Activated naive CD8-positive, alpha-beta T cell treated with anti-CD3 and anti-CD28 coated beads for 36 hours (primary cell): ENCODE results near the gene NUDT19. TPM values are rescaled to one million over a fixed set of nuclear protein-coding genes. Genes with fewer than 3 reads are reported as not detected.
"Not testable (repeated sequence)": the region's sequence is repeated elsewhere in the genome, so short reads cannot be mapped to it uniquely, and the experiment has no call there.

ENCODE experiments used
- DNase-seq: peaks from one replicate; pipeline ENCODE4 v3.0.0; 2021
- H3K27ac Mint-ChIP-seq: one replicate; pipeline ENCODE4 v1.8.0; 2022; ENCODE audit warnings: mild to moderate bottlenecking, moderate library complexity, mixed read lengths
- H3K27me3 Mint-ChIP-seq: one replicate; pipeline ENCODE4 v1.8.0; 2022; ENCODE audit warnings: mild to moderate bottlenecking, mixed read lengths
- H3K36me3 Mint-ChIP-seq: one replicate; pipeline ENCODE4 v1.8.0; 2021; ENCODE audit warnings: mild to moderate bottlenecking, mixed read lengths
- H3K4me1 Mint-ChIP-seq: one replicate; pipeline ENCODE4 v1.8.0; 2021; ENCODE audit warnings: mixed read lengths
- H3K4me3 Mint-ChIP-seq: one replicate; pipeline ENCODE4 v1.8.0; 2022; ENCODE audit warnings: mild to moderate bottlenecking, moderate library complexity, mixed read lengths
- H3K9me3 Mint-ChIP-seq: one replicate; pipeline ENCODE4 v1.8.0; 2022; ENCODE audit warnings: mixed read lengths
- total RNA-seq, 2 experiments: library from RNA; stranded (reverse); gene quantifications; one replicate each; pipeline ENCODE4 v1.2.3, GENCODE V29; 2021

Gene NUDT19
- total RNA-seq, 2 experiments from 2014 or later: 16.2 to 16.4 TPM

- no peak overlapping the region for H3K4me3 Mint-ChIP-seq
- H3K27me3 Mint-ChIP-seq: no peaks in the 10 kb centered on the region
- H3K27ac Mint-ChIP-seq: no peak overlapping the region
- peaks cover 11% of the 10 kb centered on the region for H3K36me3 Mint-ChIP-seq
- H3K4me1 Mint-ChIP-seq: no peaks in the 10 kb centered on the region
- H3K9me3 Mint-ChIP-seq: no peaks in the 10 kb centered on the region
- no peak for DNase-seq
These were observed 25.9 kb downstream of the NUDT19 start for GRCh38 chr19:32717496-32717895.

GRCh38 chr19:32718286-32718685, 26.7 kb downstream of the NUDT19 start:
- Mint-ChIP-seq H3K9me3 (no peaks in the 10 kb centered on the region), H3K27me3 (no peaks in the 10 kb centered on the region), H3K4me1 (no peaks in the 10 kb centered on the region), H3K36me3 (peaks cover 10% of the 10 kb centered on the region), H3K4me3 (no peak overlapping the region), H3K27ac (no peak overlapping the region)
- DNase-seq: no peak

GRCh38 chr19:32719611-32720059, 28.0 kb downstream of the NUDT19 start, which contains the start of gene TDRD12:
TSS of gene TDRD12 (plus strand) at chr19:32719767. CDS start at chr19:32720073, 306 bp downstream.
- no peak within 1 kb of the TSS for H3K27ac Mint-ChIP-seq
- H3K36me3 Mint-ChIP-seq: peaks cover 7% of the 10 kb centered on the region
- no peak within 1 kb of the TSS for H3K4me3 Mint-ChIP-seq
- DNase-seq: no peak
- no peaks in the 10 kb centered on the region for H3K9me3 Mint-ChIP-seq
- no peaks in the 10 kb centered on the region for H3K27me3 Mint-ChIP-seq
- H3K4me1 Mint-ChIP-seq: no peaks in the 10 kb centered on the region

- peaks cover 2% of the 10 kb centered on the region for H3K36me3 Mint-ChIP-seq
- no peak overlapping the region for H3K4me3 Mint-ChIP-seq
- no peak overlapping the region for H3K27ac Mint-ChIP-seq
- H3K4me1 Mint-ChIP-seq: no peaks in the 10 kb centered on the region
- no peak for DNase-seq
- no peaks in the 10 kb centered on the region for H3K9me3 Mint-ChIP-seq
- H3K27me3 Mint-ChIP-seq: no peaks in the 10 kb centered on the region
These were observed 28.8 kb downstream of the NUDT19 start for GRCh38 chr19:32720216-32720935.

- Mint-ChIP-seq H3K4me3 (no peak overlapping the region), H3K4me1 (no peaks in the 10 kb centered on the region), H3K27ac (no peak overlapping the region), H3K9me3 (peaks cover 1% of the 10 kb centered on the region), H3K27me3 (no peaks in the 10 kb centered on the region), H3K36me3 (no peaks in the 10 kb centered on the region)
- no peak for DNase-seq
These were observed 29.3 kb downstream of the NUDT19 start for GRCh38 chr19:32720936-32721250.

- no peaks in the 10 kb centered on the region for H3K36me3 Mint-ChIP-seq
- no peaks in the 10 kb centered on the region for H3K9me3 Mint-ChIP-seq
- H3K27ac Mint-ChIP-seq: no peak overlapping the region
- H3K4me3 Mint-ChIP-seq: no peak overlapping the region
- DNase-seq: no peak
- H3K4me1 Mint-ChIP-seq: no peaks in the 10 kb centered on the region
- H3K27me3 Mint-ChIP-seq: peaks cover 36% of the 10 kb centered on the region
These were observed 44.3 kb downstream of the NUDT19 start for GRCh38 chr19:32735936-32736335.

- Mint-ChIP-seq H3K27ac (no peak overlapping the region), H3K36me3 (no peaks in the 10 kb centered on the region), H3K4me1 (peaks cover 2% of the 10 kb centered on the region), H3K9me3 (no peaks in the 10 kb centered on the region), H3K27me3 (peaks cover 28% of the 10 kb centered on the region), H3K4me3 (no peak overlapping the region)
- DNase-seq: no peak
These were observed 51.4 kb downstream of the NUDT19 start for GRCh38 chr19:32743021-32743420.

GRCh38 chr19:32743447-32743846, 51.8 kb downstream of the NUDT19 start:
- Mint-ChIP-seq H3K4me1 (peaks cover 2% of the 10 kb centered on the region), H3K27me3 (peaks cover 32% of the 10 kb centered on the region), H3K4me3 (no peak overlapping the region), H3K36me3 (no peaks in the 10 kb centered on the region), H3K9me3 (no peaks in the 10 kb centered on the region), H3K27ac (no peak overlapping the region)
- DNase-seq: no peak

GRCh38 chr19:32744555-32745325, 53.1 kb downstream of the NUDT19 start:
- peaks cover 6% of the 10 kb centered on the region for H3K4me1 Mint-ChIP-seq
- no peak for DNase-seq
- no peaks in the 10 kb centered on the region for H3K36me3 Mint-ChIP-seq
- H3K4me3 Mint-ChIP-seq: no peak overlapping the region
- no peaks in the 10 kb centered on the region for H3K9me3 Mint-ChIP-seq
- no peak overlapping the region for H3K27ac Mint-ChIP-seq
- H3K27me3 Mint-ChIP-seq: peaks cover 29% of the 10 kb centered on the region

GRCh38 chr19:32745594-32746251, 54.1 kb downstream of the NUDT19 start:
- not testable (repeated sequence) for H3K9me3 Mint-ChIP-seq, H3K27ac Mint-ChIP-seq, H3K4me3 Mint-ChIP-seq, H3K4me1 Mint-ChIP-seq, H3K36me3 Mint-ChIP-seq
- DNase-seq: peak; percentile 3
- peaks cover 32% of the 10 kb centered on the region for H3K27me3 Mint-ChIP-seq

- not testable (repeated sequence) for H3K4me1 Mint-ChIP-seq, H3K36me3 Mint-ChIP-seq, H3K9me3 Mint-ChIP-seq, H3K27ac Mint-ChIP-seq, H3K4me3 Mint-ChIP-seq
- DNase-seq: peak; percentile 8
- peaks cover 32% of the 10 kb centered on the region for H3K27me3 Mint-ChIP-seq
These were observed 55.1 kb downstream of the NUDT19 start for GRCh38 chr19:32746631-32747196.

GRCh38 chr19:32748497-32748896, 56.9 kb downstream of the NUDT19 start:
- Mint-ChIP-seq H3K27ac (no peak overlapping the region), H3K36me3 (no peaks in the 10 kb centered on the region), H3K9me3 (no peaks in the 10 kb centered on the region), H3K27me3 (peaks cover 44% of the 10 kb centered on the region), H3K4me3 (no peak overlapping the region), H3K4me1 (peaks cover 6% of the 10 kb centered on the region)
- no peak for DNase-seq

- Mint-ChIP-seq H3K36me3 (no peaks in the 10 kb centered on the region), H3K27ac (no peak overlapping the region), H3K27me3 (peaks cover 49% of the 10 kb centered on the region)
These were observed 57.3 kb downstream of the NUDT19 start for GRCh38 chr19:32748948-32749347.

GRCh38 chr19:32749361-32749760, 57.7 kb downstream of the NUDT19 start:
- H3K4me3 Mint-ChIP-seq: no peak overlapping the region
- no peaks in the 10 kb centered on the region for H3K36me3 Mint-ChIP-seq
- H3K27ac Mint-ChIP-seq: no peak overlapping the region
- DNase-seq: no peak
- no peaks in the 10 kb centered on the region for H3K9me3 Mint-ChIP-seq
- peaks cover 53% of the 10 kb centered on the region for H3K27me3 Mint-ChIP-seq
- peaks cover 6% of the 10 kb centered on the region for H3K4me1 Mint-ChIP-seq

More at GRCh38 chr19:32748948-32749347, 57.3 kb downstream of the NUDT19 start:
- Mint-ChIP-seq H3K4me1 (peaks cover 6% of the 10 kb centered on the region), H3K9me3 (no peaks in the 10 kb centered on the region), H3K4me3 (no peak overlapping the region)
- no peak for DNase-seq

GRCh38 chr19:32750441-32751055, 58.9 kb downstream of the NUDT19 start:
- H3K27me3 Mint-ChIP-seq: peaks cover 64% of the 10 kb centered on the region
- H3K4me3 Mint-ChIP-seq: no peak overlapping the region
- DNase-seq: no peak
- no peaks in the 10 kb centered on the region for H3K9me3 Mint-ChIP-seq
- H3K36me3 Mint-ChIP-seq: no peaks in the 10 kb centered on the region
- H3K27ac Mint-ChIP-seq: no peak overlapping the region
- peaks cover 6% of the 10 kb centered on the region for H3K4me1 Mint-ChIP-seq
